Measurements from ENCODE around the gene C9orf72.
"Not testable (repeated sequence)": the region's sequence is repeated elsewhere in the genome, so short reads cannot be mapped to it uniquely, and the experiment has no call there.

The C9orf72 gene

GRCh38 chr9:27510780-27511179 lies 62.5 kb downstream of the C9orf72 start:
- no peak for DNase-seq

- no peak for DNase-seq
Measured at GRCh38 chr9:27506981-27507380, 66.3 kb downstream of the C9orf72 start.

- DNase-seq = no peak
Measured at GRCh38 chr9:27505744-27506161, 67.5 kb downstream of the C9orf72 start.

- no peak for DNase-seq
Measured at GRCh38 chr9:27504259-27504658, 69.0 kb downstream of the C9orf72 start.

DNA sequence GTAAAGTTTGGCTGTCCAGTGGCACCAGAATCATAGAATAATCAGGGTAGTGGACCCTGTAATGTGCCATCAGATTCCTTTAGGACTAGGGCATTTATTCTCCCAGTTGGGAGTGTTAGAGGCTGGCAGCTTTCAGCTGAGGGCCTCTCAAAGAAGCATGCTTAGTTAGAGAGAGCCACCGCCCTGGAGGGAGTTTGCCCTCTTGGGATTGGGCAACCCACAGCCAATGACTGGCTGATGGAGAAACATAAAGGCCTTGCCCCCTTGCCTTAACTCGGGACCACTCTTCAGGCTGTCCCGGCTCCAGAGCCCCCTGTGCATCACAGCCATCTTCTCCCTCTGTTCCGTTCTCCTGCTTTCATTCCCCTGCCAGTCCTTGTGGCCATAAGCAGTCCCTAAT lies 69.7 kb downstream of the C9orf72 start:
- no peak for DNase-seq

GRCh38 chr9:27500902-27501301 lies 72.4 kb downstream of the C9orf72 start:
- DNase-seq = not testable (repeated sequence)

DNA sequence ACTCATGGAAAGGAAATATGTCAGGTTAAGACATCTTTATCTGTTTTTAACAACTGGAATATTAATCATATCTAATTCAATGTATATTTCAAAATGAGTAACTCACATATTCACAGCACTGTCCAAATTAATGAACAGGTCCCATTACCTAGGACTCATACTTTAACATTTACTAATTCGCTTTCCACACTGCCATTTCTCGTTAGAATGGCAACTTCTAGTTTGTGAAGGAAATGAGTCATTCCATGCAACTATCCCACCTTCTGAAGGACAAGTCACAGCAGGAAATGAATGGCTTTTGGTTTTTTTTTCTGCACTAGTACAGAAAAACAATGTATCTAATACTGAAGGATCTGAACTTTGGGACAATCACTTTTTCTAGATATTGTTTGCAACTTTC lies 73.8 kb downstream of the C9orf72 start:
- no peak for DNase-seq

DNA sequence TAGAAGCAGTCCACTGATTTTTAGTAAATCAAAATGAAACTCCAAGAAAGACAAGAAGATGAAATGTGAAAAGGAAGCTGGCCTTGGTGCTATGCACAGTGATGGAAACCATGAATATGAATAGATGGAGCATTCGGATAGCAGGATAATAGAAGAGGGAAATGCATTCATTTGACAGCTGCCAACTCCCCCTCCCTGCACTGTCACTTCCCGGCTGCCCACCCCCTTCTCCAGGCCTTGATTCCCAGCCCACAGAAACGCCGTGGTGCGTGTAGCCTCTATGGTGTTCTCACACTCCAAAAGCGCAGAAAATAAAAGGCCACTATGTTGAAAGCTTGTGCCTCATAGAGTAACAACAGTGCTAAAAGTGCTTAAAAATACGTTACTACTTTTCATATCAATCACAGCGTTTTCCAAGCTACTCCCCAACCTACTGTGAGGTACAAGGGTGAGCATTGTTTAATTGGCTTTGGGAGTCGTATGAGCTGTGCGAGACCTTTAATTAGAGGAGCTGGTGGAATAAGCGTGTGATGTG lies 75.3 kb downstream of the C9orf72 start:
- no peak for DNase-seq
